Panc1 (cell line): ENCODE data around the gene SPTBN1.

ENCODE experiments used
- CTCF ChIP-seq: fragments of 450-650 bp; IDR thresholded peaks from 2 replicates; pipeline ENCODE4 v1.5.1; 2017; ENCODE audit warnings: mild to moderate bottlenecking
- POLR2AphosphoS5 ChIP-seq: IDR thresholded peaks from 2 replicates; pipeline ENCODE4 v1.6.1; 2012; ENCODE audit warnings: mild to moderate bottlenecking, low read depth, low read length, moderate library complexity

- no peak for TF ChIP-seq CTCF
- no peak for TF ChIP-seq POLR2AphosphoS5
Measured at GRCh38 chr2:54676656-54677055, 220.5 kb downstream of the SPTBN1 start.
